Right ventricle myocardium superior (tissue), 1 donor: ENCODE measurements around the gene NFATC3. TPM values are rescaled to one million over a fixed set of nuclear protein-coding genes. Genes with fewer than 3 reads are reported as not detected.
"Not testable (repeated sequence)": the region's sequence is repeated elsewhere in the genome, so short reads cannot be mapped to it uniquely, and the experiment has no call there.

Experiments
- ATAC-seq: fragments of 200-7000 bp; cut with Tn5 transposase; one replicate; pipeline ENCODE4 v1.9.1; 2020; ENCODE audit warnings: mild to moderate bottlenecking; ENCODE audit not compliant: poor library complexity
- DNase-seq: peaks from one replicate; pipeline ENCODE4 v3.0.0-alpha.2; 2020
- intact Hi-C: fragments of 100-400 bp; cut with DNase I; formaldehyde crosslinking; loops from one replicate; pipeline ENCODE4 v1.11.2; 2022
- total RNA-seq: library from RNA; stranded (reverse); fragmentation: NEBNext Ultra II Directional; extraction: Animal tissue kit (Norgen Biotek cat#: 25700); gene quantifications from one replicate; pipeline ENCODE4 v1.2.1, GENCODE V29; 2021
- donor health status: DM: no; HTN: yes; CAD: no; lungs with severe emphysema.

Gene NFATC3
- total RNA-seq, 1 donor from 2014 or later: 24.4 TPM

- peak; percentile 95 for DNase-seq
- intact Hi-C loops: loop anchor here (5.0 kb wide), 1 partner anchor 143 kb away; no protein-coding TSS in a partner anchor
- peak; percentile 80 for ATAC-seq
These were observed 489 bp upstream of the NFATC3 start for GRCh38 chr16:68084504-68085258.

- no peak for ATAC-seq
- intact Hi-C loops: loop anchor here (5.0 kb wide), 1 partner anchor 141 kb away; no protein-coding TSS in a partner anchor
- DNase-seq: no peak
These were observed 1.2 kb downstream of the NFATC3 start for GRCh38 chr16:68086336-68086841.

- intact Hi-C loops: loop anchor here (5.0 kb wide), 1 partner anchor 140 kb away; no protein-coding TSS in a partner anchor
- no peak for ATAC-seq
- no peak for DNase-seq
These were observed 1.7 kb downstream of the NFATC3 start for GRCh38 chr16:68086860-68087268.

- intact Hi-C loops: loop anchor here (5.0 kb wide), 1 partner anchor 140 kb away; no protein-coding TSS in a partner anchor
- no peak for DNase-seq
- no peak for ATAC-seq
These were observed 2.5 kb downstream of the NFATC3 start for GRCh38 chr16:68087688-68088087.

DNA sequence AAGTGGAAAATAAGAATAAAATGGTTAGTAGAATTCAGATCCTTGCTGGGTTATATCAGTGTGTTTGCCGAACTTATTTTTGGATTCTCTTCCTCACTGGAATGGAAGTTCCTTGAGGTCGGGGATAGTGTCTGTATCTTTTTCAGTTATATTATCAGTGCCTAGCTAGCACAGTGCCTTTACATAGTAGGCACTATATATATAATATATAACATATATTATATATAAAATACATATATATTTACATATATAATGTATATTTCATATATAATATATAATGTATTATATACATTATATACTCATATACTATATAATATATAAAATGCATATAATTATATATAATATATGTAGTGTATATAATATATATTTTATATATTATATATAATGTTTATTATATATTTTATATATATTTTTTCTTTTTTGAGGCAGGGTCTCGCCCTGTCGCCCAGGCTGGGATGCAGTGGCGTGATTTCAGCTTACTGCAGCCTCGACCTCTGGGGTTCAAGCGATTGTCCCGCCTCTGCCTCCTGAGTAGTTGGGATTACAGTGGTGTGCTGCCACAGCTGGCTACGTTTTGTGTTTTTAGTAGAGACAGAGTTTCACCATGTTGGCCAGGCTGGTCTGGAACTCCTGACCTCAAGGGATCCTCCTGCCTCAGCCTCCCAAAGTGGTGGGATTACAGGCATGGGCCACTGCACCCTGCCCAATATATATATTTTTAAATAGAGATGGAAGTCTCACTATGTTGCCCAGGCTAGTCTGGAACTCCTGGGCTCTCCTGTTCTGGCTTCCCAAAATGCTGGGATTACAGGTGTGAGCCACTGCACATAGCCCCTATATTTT, 3.2 kb downstream of the NFATC3 start:
- ATAC-seq: no peak
- no peak for DNase-seq
- intact Hi-C loops: loop anchor here (5.0 kb wide), 1 partner anchor 139 kb away; no protein-coding TSS in a partner anchor

- DNase-seq: no peak
- ATAC-seq: no peak
- intact Hi-C loops: loop anchor here (5.0 kb wide), 1 partner anchor 138 kb away; no protein-coding TSS in a partner anchor
These were observed 3.9 kb downstream of the NFATC3 start for GRCh38 chr16:68089067-68089466.

- ATAC-seq: no peak
- no peak for DNase-seq
- intact Hi-C loops: no loop called here
These were observed 5.0 kb downstream of the NFATC3 start for GRCh38 chr16:68090130-68090529.

DNA sequence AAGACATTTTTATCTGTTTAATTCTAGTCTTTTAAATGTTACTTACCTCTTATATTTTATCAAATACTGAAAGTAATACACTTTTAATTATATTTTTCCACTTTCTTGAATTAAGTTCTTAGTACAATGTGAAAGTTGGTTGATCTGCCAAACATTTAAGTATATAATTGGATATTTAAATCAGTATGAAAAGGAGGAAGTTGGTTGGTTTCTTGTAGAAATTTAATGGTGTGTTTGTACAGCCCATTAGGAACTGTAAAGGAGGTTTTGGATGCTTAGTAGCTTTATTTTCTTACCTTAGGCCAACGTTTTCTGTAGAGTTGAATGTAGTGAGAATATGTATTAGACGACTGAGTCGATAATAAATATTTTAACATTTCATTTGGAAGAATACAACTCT, 5.4 kb downstream of the NFATC3 start:
- intact Hi-C loops: no loop called here
- DNase-seq (no peak), ATAC-seq (no peak)

DNA sequence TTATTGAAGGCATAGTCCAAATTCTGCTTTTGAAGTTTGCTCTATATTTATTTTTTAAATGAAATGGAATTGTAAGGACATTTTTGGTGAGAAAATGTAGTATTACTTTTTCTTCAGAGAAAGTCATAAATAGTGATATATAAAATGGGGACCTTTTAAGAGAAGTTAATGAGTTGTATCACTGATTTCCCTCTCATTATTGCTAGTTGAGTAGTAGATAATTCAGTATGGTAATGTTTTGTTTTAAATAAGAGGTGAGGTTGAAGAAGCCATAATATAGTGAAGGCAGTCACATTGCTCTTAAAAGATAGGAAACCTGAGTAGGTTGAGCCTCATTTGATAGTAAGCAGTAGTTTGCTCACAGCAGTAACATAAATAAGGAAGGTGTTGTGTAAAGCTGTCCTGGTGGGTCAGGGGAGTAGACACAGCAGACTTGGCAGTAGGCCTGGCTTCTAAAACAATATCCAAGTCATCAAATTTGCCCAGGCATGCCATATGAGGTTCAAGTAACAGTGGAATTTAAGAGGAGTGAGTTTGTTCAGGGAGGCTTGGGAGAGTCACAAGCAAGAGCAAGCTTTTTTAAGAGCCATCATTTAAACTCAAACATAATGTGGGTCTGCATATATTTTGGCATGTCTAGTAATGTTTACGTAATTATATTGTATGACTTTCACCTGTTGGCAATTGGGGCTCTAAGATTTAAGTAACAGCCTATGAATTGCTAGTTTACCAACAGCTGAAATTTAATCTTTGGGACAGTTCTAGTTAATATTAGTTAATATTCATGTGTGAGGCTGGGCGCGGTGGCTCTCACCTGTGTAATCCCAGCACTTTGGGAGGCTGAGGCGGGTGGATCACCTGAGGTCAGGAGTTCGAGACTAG, 6.5 kb downstream of the NFATC3 start:
- ATAC-seq (peak; percentile 20), DNase-seq (no peak)
- intact Hi-C loops: no loop called here

DNA sequence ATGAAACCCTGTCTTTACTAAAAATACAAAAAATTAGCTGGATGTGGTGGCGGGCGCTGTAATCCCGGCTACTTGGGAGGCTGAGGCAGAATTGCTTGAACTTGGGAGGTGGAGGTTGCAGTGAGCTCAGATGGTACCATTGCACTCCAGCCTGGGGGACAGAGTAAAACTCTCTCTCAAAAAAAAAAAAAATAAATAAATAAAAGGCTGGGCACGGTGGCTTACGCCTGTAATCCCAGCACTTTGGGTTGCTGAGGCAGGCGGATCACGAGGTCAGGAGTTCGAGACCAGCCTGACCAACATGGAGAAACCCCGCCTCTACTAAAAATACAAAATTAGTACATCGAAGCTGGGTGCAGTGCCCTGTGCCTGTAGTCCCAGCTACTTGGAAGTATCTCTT, 7.1 kb downstream of the NFATC3 start:
- ATAC-seq, intact Hi-C loops, DNase-seq: not testable (repeated sequence)

DNA sequence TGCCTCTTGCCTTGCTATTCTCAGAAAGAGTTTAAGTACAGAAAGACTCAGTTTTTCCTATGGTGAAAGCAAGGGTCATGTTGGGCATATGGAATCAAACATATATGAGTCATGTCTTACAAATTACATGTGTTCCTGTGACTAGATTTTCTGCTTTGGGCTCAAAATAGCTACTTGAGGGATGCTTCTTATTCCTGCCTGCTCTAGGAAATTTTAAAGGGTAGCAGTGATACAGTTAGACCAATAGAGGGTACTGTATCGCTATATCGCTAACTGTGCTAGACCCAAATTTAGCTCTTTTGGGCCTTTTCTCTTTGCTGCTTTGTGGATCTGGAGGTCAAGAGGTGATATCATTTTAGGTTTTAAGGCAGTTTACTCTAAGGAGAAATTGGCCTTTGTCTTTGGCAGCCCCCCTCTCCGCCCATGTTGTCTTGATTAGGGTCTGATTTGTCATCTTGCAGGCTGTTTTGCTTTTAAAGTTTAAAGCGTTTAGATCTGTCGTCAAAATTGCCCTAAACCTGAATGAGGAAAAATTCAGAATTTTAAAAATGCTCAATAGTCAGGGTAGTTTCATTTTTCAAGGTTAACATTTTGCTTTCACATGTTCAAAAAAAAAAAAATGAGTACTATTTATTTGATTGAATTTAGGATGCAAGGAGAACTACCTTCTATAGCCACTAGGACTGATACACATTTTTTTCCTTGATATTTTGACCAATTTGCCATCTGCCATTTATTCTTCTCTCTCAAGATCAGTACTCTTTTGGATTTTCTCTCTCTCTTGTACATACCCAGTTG, 8.8 kb downstream of the NFATC3 start:
- intact Hi-C loops: no loop called here
- no peak for DNase-seq

GRCh38 chr16:68094614-68094934, 9.4 kb downstream of the NFATC3 start:
- DNase-seq (no peak), ATAC-seq (no peak)
- intact Hi-C loops: no loop called here

More for the DNA sequence above, 8.8 kb downstream of the NFATC3 start:
- ATAC-seq: peak; percentile 70

- intact Hi-C loops: no loop called here
- DNase-seq (no peak), ATAC-seq (no peak)
These were observed 11.3 kb downstream of the NFATC3 start for GRCh38 chr16:68096491-68096890.

- ATAC-seq (no peak), DNase-seq (no peak)
- intact Hi-C loops: no loop called here
These were observed 11.9 kb downstream of the NFATC3 start for GRCh38 chr16:68097088-68097487.

GRCh38 chr16:68097895-68098294, 12.7 kb downstream of the NFATC3 start:
- ATAC-seq: no peak
- intact Hi-C loops: no loop called here
- DNase-seq: no peak

DNA sequence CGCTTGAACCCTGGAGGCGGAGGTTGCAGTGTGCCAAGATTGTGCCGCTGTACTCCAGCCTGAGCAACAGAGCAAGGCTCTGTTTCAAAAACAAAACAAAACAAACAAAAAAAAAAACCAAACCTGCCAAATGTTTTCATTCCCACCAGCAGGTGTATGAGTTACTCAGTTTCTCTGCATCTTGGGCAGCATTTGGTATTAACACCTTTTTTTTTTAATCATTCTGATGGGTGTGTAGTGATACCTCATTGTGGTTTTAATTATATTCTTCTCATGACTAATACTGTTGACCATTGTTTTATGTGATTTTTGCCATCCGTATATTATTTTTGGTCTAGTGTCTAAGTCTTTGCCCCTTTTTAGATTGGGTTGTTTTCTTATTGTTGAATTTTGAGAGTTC, 15.3 kb downstream of the NFATC3 start:
- ATAC-seq (no peak), DNase-seq (no peak)
- intact Hi-C loops: no loop called here

GRCh38 chr16:68105611-68106010, 20.4 kb downstream of the NFATC3 start:
- ATAC-seq (no peak), DNase-seq (no peak)
- intact Hi-C loops: no loop called here
